GM10266 (cell line): ENCODE results near the gene MATK.

ENCODE experiments used
- DNase-seq: peaks from one replicate; pipeline ENCODE4 v3.0.0; 2012; ENCODE audit errors: extremely low spot score
- TF ChIP-seq, protein P1 (sequence below): IDR thresholded peaks from 2 replicates; pipeline ENCODE4 v1.5.1; 2012; ENCODE audit warnings: mild to moderate bottlenecking, low read depth; ENCODE audit not compliant: control insufficient read depth, insufficient read depth; ENCODE audit errors: missing control alignments

MATK gene

DNA sequence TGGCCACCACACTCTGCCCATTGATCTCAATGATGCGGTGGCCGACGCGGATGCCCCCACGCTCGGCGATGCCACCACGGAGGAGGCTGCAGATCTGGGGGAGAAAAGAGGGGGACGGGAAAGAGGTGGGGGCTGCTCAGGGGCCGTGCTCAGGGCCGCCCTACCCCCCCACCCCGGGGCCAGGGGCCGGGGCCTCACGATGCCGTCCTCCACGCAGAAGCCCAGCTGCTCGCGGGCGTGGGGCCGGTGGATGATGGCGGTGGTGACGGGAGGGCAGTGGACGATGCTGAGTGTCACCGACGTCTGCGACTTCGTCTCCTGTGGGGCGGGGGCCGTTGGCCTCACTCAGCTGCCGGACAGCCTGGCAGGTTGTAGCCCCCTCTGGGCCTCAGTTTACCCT, 34.9 kb downstream of the MATK start:
- TF ChIP-seq, protein P1, sequence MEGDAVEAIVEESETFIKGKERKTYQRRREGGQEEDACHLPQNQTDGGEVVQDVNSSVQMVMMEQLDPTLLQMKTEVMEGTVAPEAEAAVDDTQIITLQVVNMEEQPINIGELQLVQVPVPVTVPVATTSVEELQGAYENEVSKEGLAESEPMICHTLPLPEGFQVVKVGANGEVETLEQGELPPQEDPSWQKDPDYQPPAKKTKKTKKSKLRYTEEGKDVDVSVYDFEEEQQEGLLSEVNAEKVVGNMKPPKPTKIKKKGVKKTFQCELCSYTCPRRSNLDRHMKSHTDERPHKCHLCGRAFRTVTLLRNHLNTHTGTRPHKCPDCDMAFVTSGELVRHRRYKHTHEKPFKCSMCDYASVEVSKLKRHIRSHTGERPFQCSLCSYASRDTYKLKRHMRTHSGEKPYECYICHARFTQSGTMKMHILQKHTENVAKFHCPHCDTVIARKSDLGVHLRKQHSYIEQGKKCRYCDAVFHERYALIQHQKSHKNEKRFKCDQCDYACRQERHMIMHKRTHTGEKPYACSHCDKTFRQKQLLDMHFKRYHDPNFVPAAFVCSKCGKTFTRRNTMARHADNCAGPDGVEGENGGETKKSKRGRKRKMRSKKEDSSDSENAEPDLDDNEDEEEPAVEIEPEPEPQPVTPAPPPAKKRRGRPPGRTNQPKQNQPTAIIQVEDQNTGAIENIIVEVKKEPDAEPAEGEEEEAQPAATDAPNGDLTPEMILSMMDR = no peak
- DNase-seq = no peak

DNA sequence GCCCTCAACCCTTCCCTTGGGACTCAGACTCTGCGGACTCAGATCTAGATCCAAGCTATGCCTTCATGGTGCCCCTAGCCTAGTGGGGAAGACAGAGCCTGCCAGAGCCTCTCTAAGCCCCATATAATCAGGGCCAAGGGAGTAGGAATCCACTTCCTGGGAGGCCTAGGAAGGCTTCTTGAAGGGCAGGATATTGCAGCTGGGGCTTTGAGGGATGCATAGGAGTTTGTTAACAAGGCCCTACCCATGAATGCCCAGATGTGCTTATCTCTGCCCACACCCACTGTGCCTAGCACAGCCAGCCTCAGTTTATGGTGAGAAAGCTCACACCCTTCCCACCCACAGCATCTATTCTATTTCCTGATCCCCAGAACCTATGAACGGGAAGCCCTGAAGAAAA, 36.0 kb downstream of the MATK start:
- TF ChIP-seq, protein P1 = no peak
- DNase-seq = no peak

DNA sequence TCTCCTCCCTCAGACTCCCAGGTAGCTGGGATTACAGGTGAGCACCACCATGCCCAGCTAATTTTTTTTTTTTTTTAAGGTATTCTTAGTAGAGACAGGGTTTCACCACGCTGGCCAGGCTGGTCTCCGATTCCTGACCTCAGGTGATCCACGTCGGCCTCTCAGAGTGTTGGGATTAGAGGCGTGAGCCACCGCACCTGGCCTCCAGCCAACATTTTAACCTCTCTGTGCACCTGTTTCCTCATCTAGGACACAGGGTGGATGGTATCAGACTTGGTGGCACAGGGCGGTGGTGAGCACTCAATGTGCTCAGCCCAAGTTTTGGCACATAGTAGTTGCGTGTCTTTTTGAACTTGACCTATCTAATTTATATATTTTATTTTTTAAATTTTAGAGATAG, 37.2 kb downstream of the MATK start:
- DNase-seq = no peak
- TF ChIP-seq, protein P1 = no peak

DNA sequence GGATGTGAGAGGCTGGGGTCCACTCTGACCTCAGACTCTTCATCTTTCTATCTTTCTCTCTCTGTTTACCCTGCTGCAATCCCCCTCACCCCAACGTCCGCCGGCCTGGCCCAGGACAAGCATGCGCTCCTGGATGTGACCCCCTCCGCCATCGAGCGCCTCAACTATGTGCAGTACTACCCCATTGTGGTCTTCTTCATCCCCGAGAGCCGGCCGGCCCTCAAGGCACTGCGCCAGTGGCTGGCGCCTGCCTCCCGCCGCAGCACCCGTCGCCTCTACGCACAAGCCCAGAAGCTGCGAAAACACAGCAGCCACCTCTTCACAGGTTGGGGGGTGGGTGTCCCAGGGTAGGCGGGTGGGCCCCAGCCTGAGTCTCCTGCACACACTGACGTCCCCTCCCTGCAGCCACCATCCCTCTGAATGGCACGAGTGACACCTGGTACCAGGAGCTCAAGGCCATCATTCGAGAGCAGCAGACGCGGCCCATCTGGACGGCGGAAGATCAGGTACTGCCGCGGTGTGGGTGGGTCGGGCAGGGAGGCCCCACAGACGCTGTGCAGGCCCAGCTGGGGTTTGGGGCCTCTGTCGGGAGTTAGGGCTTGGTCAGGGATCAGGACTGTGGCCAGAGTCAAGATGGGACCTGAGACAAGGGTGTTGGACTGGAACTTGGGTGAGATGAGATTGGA, 39.7 kb downstream of the MATK start:
- TF ChIP-seq, protein P1 = no peak
- DNase-seq = no peak

DNA sequence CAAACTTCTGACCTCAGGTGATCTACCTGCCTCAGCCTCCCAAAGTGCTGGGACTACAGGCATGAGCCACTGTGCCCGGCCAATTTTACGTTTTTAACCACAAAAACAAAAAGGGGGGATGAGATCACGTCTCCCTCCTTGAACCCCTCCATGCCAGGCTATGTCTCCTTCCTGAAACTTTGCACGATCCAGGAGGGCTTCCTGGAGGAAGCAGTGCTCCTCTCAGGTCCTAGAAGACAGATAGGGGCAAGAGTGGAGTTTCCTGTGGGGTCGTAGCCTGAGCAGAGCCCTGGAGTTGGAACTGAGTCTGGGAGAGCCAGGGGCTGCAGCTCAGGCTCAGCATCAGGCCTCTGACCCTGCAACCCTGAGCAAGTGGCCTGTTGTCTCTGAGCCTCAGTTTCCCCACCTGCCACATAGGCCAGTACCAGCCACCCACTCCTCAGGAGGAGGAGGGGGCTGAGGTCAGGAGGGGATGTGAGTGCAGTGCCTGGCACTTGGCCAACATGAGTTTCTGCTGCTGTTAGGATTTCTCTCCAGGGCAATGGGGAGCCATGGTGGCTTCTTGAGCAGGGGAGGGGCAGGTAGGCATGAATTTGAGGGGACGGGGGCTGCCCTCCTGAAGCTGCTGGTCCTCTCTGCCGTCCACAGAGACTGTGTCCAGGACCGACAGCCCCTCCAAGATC, 40.7 kb downstream of the MATK start:
- TF ChIP-seq, protein P1 = no peak
- DNase-seq = no peak

DNA sequence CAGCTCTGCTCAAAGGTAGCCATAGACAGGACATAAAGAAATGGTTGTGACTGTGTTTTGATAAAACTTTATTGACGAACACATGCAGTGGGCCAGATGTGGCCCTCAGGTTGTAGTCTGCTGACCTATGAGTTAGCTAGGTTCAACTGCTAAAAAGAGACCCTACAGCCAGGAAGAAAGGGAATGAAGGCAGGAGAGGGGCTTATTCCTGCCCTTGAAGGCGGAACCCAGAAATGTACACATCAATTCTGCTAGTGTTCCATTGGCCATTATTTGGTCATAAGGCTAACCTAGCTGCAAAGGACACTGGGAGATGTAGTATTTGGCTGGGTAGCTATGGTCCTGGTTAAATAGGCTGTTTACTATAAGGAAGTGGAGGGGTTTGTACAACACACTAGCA, 42.7 kb downstream of the MATK start:
- TF ChIP-seq, protein P1 = no peak
- no peak for DNase-seq

DNA sequence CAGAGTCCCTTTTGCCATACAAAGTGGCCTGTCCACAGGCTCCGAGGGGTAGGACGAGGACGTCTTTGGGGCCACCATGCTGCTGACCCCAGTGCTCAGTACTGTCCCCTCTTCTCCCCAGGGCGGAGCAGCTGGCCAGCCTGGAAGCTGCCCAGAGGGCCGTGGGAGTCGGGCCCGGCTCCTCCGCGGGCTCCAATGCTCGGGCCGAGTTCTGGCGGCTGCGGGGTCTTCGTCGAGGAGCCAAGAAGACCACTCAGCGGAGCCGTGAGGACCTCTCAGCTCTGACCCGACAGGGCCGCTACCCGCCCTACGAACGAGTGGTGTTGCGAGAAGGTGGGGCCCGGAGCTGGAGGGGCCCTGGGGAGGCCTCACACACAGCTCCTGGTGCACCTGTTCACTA, 45.8 kb downstream of the MATK start:
- TF ChIP-seq, protein P1 = no peak
- no peak for DNase-seq
